K562 (cell line): ENCODE measurements around the gene ARNT2. TPM values are rescaled to one million over a fixed set of nuclear protein-coding genes. Genes with fewer than 3 reads are reported as not detected.

Experiments used
- CBFA2T2 ChIP-seq: fragments of 450-650 bp; conservative IDR thresholded peaks from 2 replicates; pipeline ENCODE4 v1.6.1; 2017; ENCODE audit warnings: mild to moderate bottlenecking
- PPARD ChIP-seq: fragments of 250-450 bp; sonication (Bioruptor Pico); IDR thresholded peaks from 2 replicates; pipeline ENCODE4 v1.8.0; 2022; ENCODE audit warnings: inconsistent platforms, mild to moderate bottlenecking, moderate library complexity
- RBM14 ChIP-seq: fragments of 200-400 bp; formaldehyde crosslinking; IDR thresholded peaks from 2 replicates; pipeline ENCODE4 v1.6.1; 2018; ENCODE audit warnings: low read depth, mild to moderate bottlenecking, low read length, moderate library complexity, borderline replicate concordance; ENCODE audit not compliant: insufficient read depth
- SMC3 ChIP-seq: conservative IDR thresholded peaks from 2 replicates; pipeline ENCODE4 v1.6.1; 2011; ENCODE audit warnings: low read depth, low read length, improper control_type of control experiment; ENCODE audit not compliant: insufficient read depth
- ZKSCAN8 ChIP-seq: fragments of 200-800 bp; sonication (Bioruptor generic); IDR thresholded peaks from 2 replicates; pipeline ENCODE4 v1.6.1; 2016; ENCODE audit warnings: missing genetic modification characterization, missing compliant biosample characterization
- ZNF551 ChIP-seq: fragments of 250-450 bp; sonication (Bioruptor Pico); IDR thresholded peaks from 2 replicates; pipeline ENCODE4 v1.5.0; 2021; ENCODE audit warnings: mild to moderate bottlenecking, moderate library complexity
- polyA plus RNA-seq, 8 experiments: library from polyadenylated mRNA; depleted of rRNA in 4 of 8; stranded (reverse) in 5 of 8; unstranded in 3 of 8; fragments of >200 nt; fragmentation: Nextera tagmentation in 2 of 8; fragmentation: Illumina TruSeq in 1 of 8; extraction: Ambion mirVana in 2 of 8; extraction: Trizol in 1 of 8; gene quantifications; 2 replicates each; pipeline versions ENCODE4 v1.2.1 to v1.2.3, GENCODE V29; 2011 to 2014; ENCODE audit warnings: inconsistent platforms in 1 of 8, missing spikeins in 1 of 8
- total RNA-seq, 7 experiments: library from RNA; depleted of rRNA in 6 of 7; stranded (reverse); fragments of >200 nt in 6 of 7; fragmentation: Illumina TruSeq in 2 of 7; extraction: Trizol in 2 of 7; gene quantifications; 2 replicates each; pipeline versions ENCODE4 v1.2.1 to v1.2.3, GENCODE V29; 2011 to 2021; ENCODE audit warnings: low replicate concordance in 1 of 7
- TF ChIP-seq, protein P1 (sequence below): fragments of 250-450 bp; sonication (Bioruptor Pico); IDR thresholded peaks from 2 replicates; pipeline ENCODE4 v1.4.0; 2020; ENCODE audit warnings: borderline replicate concordance
- TF ChIP-seq, protein P2 (sequence below), 2 experiments: fragments of 450-650 bp; formaldehyde crosslinking in 1 of 2; IDR thresholded peaks; 2 replicates each; pipeline versions ENCODE4 v1.4.0 to v1.6.1; 2014 to 2020; ENCODE audit warnings: mild to moderate bottlenecking in 2 of 2, borderline replicate concordance in 1 of 2, low read depth in 1 of 2
- TF ChIP-seq, protein P3 (sequence below), 3 experiments: IDR thresholded peaks in 2 of 3; conservative IDR thresholded peaks in 1 of 3; 2 replicates each; pipeline ENCODE4 v1.5.1; 2011 to 2012; ENCODE audit warnings: low read length in 3 of 3, mild to moderate bottlenecking in 3 of 3, control low read depth in 2 of 3, improper control_type of control experiment in 1 of 3, inconsistent platforms in 1 of 3, low read depth in 1 of 3, mixed read lengths in 1 of 3, moderate library complexity in 1 of 3; ENCODE audit not compliant: insufficient read depth in 2 of 3

Gene ARNT2
- total and polyA plus RNA-seq, 9 of the 15 experiments (the other 6 are each of a cell fraction or from before 2014, with no cell fraction given) = 0.01 TPM; not detected in 8

GRCh38 chr15:80567721-80568157 is 163.6 kb downstream of the ARNT2 start (continued):
- TF ChIP-seq, protein P1, sequence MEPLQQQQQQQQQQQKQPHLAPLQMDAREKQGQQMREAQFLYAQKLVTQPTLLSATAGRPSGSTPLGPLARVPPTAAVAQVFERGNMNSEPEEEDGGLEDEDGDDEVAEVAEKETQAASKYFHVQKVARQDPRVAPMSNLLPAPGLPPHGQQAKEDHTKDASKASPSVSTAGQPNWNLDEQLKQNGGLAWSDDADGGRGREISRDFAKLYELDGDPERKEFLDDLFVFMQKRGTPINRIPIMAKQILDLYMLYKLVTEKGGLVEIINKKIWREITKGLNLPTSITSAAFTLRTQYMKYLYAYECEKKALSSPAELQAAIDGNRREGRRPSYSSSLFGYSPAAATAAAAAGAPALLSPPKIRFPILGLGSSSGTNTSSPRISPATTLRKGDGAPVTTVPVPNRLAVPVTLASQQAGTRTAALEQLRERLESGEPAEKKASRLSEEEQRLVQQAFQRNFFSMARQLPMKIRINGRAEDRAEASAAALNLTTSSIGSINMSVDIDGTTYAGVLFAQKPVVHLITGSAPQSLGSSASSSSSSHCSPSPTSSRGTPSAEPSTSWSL (CRISPR knock-in tag) = no peak
- TF ChIP-seq, protein P2, sequence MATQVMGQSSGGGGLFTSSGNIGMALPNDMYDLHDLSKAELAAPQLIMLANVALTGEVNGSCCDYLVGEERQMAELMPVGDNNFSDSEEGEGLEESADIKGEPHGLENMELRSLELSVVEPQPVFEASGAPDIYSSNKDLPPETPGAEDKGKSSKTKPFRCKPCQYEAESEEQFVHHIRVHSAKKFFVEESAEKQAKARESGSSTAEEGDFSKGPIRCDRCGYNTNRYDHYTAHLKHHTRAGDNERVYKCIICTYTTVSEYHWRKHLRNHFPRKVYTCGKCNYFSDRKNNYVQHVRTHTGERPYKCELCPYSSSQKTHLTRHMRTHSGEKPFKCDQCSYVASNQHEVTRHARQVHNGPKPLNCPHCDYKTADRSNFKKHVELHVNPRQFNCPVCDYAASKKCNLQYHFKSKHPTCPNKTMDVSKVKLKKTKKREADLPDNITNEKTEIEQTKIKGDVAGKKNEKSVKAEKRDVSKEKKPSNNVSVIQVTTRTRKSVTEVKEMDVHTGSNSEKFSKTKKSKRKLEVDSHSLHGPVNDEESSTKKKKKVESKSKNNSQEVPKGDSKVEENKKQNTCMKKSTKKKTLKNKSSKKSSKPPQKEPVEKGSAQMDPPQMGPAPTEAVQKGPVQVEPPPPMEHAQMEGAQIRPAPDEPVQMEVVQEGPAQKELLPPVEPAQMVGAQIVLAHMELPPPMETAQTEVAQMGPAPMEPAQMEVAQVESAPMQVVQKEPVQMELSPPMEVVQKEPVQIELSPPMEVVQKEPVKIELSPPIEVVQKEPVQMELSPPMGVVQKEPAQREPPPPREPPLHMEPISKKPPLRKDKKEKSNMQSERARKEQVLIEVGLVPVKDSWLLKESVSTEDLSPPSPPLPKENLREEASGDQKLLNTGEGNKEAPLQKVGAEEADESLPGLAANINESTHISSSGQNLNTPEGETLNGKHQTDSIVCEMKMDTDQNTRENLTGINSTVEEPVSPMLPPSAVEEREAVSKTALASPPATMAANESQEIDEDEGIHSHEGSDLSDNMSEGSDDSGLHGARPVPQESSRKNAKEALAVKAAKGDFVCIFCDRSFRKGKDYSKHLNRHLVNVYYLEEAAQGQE (IDR thresholded peaks at IDR 0.05; ENCODE audit: borderline replicate concordance) = peak; percentile 61
- TF ChIP-seq, protein P2 (CRISPR knock-in tag; IDR thresholded peaks at IDR 0.05; ENCODE audit: low read depth) = no peak
- TF ChIP-seq PPARD (CRISPR knock-in tag) (no peak), SMC3 (peak; percentile 59), RBM14 (no peak), ZNF551 (no peak), CBFA2T2 (no peak), ZKSCAN8 (CRISPR knock-in tag) (no peak)
- TF ChIP-seq, protein P3, sequence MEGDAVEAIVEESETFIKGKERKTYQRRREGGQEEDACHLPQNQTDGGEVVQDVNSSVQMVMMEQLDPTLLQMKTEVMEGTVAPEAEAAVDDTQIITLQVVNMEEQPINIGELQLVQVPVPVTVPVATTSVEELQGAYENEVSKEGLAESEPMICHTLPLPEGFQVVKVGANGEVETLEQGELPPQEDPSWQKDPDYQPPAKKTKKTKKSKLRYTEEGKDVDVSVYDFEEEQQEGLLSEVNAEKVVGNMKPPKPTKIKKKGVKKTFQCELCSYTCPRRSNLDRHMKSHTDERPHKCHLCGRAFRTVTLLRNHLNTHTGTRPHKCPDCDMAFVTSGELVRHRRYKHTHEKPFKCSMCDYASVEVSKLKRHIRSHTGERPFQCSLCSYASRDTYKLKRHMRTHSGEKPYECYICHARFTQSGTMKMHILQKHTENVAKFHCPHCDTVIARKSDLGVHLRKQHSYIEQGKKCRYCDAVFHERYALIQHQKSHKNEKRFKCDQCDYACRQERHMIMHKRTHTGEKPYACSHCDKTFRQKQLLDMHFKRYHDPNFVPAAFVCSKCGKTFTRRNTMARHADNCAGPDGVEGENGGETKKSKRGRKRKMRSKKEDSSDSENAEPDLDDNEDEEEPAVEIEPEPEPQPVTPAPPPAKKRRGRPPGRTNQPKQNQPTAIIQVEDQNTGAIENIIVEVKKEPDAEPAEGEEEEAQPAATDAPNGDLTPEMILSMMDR (IDR thresholded peaks at IDR 0.05 in 2 of 3, conservative IDR thresholded peaks at IDR 0.05 in 1 of 3; ENCODE audit: insufficient read depth in 2 of 3, low read depth in 1 of 3, low read length in 3 of 3) = peak; percentile 61 to 93 (median 89)
